IMR-90 (cell line): ENCODE data around the gene SIGLEC11.

Experiments used
- BHLHE40 ChIP-seq: fragments of 150-350 bp; IDR thresholded peaks from 2 replicates; pipeline ENCODE4 v1.6.1; 2016; ENCODE audit warnings: mild to moderate bottlenecking, low read depth, low read length
- CEBPB ChIP-seq: IDR thresholded peaks from 2 replicates; pipeline ENCODE4 v1.6.1; 2012; ENCODE audit warnings: low read depth, low read length, improper control_type of control experiment
- FOS ChIP-seq: fragments of 150-350 bp; IDR thresholded peaks from 2 replicates; pipeline ENCODE4 v1.6.1; 2016; ENCODE audit warnings: low read depth, low read length
- MXI1 ChIP-seq: IDR thresholded peaks from 2 replicates; pipeline ENCODE4 v1.6.1; 2012; ENCODE audit warnings: low read depth, mild to moderate bottlenecking, low read length, moderate library complexity, borderline replicate concordance
- POLR2A ChIP-seq: IDR thresholded peaks from 2 replicates; pipeline ENCODE4 v1.6.1; 2012; ENCODE audit warnings: mild to moderate bottlenecking, low read depth, low read length
- RAD21 ChIP-seq: IDR thresholded peaks from 2 replicates; pipeline ENCODE4 v1.6.1; 2012; ENCODE audit warnings: low read length, improper control_type of control experiment
- RCOR1 ChIP-seq: IDR thresholded peaks from 2 replicates; pipeline ENCODE4 v1.6.1; 2012; ENCODE audit warnings: mild to moderate bottlenecking, low read length, improper control_type of control experiment; ENCODE audit not compliant: insufficient replicate concordance
- RFX5 ChIP-seq: IDR thresholded peaks from 2 replicates; pipeline ENCODE4 v1.8.0; 2012; ENCODE audit warnings: low read depth, mild to moderate bottlenecking, low read length, moderate library complexity
- USF2 ChIP-seq: fragments of 150-350 bp; IDR thresholded peaks from 2 replicates; pipeline ENCODE4 v1.6.1; 2017; ENCODE audit warnings: mild to moderate bottlenecking, antibody characterized with exemption, low read length, low read depth
- TF ChIP-seq, protein P1 (sequence below): conservative IDR thresholded peaks from 2 replicates; pipeline ENCODE4 v1.5.1; 2012; ENCODE audit warnings: mild to moderate bottlenecking, low read depth, low read length, improper control_type of control experiment

DNA sequence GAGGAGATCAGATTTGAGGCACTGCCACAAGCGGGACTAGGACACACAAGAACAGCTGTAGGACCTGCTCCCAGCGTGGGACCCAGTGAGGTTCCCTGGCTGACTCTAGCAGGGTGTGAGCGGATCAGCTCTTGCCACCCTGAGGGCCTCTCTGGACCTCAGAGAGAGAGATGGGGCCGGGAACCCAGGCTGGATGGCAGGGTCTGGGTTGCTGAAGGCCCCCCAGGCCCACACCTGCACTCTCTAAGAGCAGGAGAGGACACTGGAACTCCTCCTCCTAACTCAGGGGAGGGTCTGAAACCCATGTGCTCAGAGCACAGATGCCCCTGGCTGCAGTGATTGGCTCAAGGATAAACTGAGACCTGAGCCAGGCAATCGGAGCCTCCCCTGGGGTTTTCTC is 50.8 kb downstream of the SIGLEC11 start:
- TF ChIP-seq, protein P1, sequence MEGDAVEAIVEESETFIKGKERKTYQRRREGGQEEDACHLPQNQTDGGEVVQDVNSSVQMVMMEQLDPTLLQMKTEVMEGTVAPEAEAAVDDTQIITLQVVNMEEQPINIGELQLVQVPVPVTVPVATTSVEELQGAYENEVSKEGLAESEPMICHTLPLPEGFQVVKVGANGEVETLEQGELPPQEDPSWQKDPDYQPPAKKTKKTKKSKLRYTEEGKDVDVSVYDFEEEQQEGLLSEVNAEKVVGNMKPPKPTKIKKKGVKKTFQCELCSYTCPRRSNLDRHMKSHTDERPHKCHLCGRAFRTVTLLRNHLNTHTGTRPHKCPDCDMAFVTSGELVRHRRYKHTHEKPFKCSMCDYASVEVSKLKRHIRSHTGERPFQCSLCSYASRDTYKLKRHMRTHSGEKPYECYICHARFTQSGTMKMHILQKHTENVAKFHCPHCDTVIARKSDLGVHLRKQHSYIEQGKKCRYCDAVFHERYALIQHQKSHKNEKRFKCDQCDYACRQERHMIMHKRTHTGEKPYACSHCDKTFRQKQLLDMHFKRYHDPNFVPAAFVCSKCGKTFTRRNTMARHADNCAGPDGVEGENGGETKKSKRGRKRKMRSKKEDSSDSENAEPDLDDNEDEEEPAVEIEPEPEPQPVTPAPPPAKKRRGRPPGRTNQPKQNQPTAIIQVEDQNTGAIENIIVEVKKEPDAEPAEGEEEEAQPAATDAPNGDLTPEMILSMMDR: no peak
- TF ChIP-seq RCOR1 (no peak), FOS (no peak), CEBPB (no peak), USF2 (no peak), RAD21 (no peak), POLR2A (no peak), BHLHE40 (no peak), RFX5 (no peak), MXI1 (no peak)
